Measurements from ENCODE around the gene MSI2.

MSI2 gene

DNA sequence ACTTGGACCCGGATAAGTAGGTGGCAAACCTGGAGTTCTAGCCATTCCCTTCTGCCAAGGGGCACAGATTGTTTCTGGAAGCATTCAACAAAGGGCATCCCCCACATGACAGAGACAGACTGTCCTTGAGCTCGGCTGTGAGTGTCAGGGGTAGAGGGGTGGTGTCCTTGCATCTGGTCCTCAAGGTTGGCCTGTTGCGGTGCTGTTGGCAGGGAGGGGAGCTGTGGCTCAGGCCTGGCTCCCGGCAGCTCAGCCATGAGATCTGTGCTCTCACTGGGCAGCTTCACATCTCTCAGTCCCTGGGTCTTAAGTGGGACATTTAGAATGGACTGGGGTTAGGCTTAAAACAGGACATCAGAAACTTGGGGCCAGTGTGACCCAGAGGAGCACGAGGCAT lies 468.4 kb downstream of the MSI2 start:
- no peak for DNase-seq (ENCODE audit: low read depth in 1 of 2, low spot score in 1 of 2)

DNA sequence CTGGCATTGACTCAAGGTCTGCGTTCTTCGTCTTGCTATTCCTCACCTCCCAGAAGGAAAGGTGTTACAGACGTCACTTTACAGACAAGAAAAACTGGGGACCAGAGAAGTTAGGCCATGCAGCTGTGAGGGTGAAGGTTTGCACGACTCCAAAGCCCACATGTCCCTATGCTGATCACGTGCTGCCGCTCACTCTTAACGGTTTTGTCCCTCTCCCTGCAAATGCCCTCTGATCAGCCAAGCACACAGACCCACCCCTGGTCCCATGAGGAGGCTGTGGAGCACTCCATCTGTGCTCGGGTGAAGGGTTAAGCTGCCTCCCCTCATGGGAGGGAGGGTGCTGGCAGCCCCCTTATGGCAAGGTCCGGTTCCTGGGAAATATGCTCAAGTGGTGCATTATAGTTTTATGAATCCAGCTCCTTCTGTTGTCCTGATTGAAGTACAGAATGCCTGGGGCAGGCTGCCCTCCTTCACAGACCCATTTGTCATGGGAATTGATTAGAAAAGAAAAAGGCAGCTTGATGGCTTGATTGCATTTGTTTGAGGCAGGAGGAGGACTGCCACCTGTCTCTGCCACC lies 470.0 kb downstream of the MSI2 start:
- no peak for DNase-seq (ENCODE audit: low read depth in 1 of 2, low spot score in 1 of 2)

DNA sequence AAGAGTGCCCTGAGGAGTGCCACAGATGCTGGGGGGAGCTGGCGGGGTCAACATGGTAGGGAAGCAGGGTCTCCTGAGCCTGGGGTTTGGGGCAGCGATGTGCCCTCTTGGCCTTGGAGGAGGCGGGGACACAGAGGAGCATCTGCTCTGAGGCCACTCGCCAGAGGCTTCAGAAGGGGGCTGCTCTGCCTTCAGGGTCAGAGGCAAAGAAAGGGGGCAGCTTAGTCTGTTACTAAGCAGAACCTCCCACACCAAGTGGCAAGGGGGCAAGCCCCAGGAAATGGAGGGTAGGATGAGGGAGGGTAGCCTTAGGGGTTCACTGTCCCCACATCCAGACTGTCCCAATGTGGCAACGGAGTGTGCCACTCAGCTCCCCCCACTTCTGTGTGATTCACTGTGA lies 470.5 kb downstream of the MSI2 start:
- DNase-seq (ENCODE audit: low read depth in 1 of 2, low spot score in 1 of 2): no peak

DNA sequence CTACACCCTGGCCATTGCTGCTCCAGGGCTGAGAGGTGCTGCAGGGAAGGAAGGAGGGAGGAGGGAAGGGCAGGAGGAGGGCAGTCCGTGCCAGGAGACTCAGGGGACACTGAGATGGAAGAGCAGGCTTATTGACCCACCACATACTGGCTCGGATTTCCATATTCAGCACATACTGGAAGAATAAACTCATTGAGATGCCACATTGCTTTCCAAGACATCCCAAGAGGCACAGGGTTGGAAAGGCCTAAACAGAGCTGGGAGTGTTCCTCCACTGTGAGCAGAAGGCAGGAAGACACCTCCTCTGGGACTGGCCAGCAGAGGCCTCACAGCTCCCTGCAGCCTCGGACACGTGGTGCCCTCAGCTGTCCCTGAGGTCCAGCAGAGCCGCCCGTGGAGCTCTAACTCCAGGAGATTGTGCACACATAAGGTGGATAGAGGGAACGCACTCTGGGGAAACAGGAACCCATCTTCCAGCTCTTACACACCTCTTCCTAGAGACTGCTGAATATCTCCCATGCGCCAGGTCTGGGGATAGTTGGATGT lies 471.4 kb downstream of the MSI2 start:
- DNase-seq (ENCODE audit: low read depth in 1 of 2, low spot score in 1 of 2): no peak

DNA sequence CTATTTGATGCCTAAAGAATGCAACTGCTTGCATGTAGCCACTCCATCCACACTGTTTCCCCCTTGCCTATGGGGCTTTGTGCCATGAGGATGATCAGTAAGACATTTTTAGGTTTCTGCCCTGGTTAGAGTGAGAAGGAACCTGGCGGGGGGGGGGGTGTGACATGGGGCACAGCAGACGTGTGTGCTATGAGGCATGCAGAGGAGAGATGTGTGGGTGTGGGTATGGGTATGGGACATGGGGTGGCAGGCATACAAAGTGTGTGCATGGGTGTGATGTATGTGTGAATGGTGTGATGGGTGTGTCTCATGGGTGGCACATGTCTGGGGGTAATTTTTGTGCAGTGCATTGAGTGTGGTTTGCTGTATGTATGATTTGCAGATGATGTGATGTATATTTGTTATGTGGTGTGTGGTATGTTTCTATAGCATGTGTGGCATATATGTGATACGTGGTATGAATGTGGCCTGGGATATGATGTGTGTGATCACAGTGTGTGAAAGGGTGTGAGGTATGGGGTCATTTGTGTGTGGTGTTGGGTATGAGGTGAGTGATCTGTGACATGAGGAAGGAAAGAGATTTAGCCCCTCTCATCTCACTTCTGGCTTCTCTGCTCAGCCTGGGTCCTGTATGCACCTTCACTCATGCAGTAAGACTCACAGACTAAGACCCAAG lies 473.8 kb downstream of the MSI2 start:
- DNase-seq (ENCODE audit: low read depth in 1 of 2, low spot score in 1 of 2): no peak

DNA sequence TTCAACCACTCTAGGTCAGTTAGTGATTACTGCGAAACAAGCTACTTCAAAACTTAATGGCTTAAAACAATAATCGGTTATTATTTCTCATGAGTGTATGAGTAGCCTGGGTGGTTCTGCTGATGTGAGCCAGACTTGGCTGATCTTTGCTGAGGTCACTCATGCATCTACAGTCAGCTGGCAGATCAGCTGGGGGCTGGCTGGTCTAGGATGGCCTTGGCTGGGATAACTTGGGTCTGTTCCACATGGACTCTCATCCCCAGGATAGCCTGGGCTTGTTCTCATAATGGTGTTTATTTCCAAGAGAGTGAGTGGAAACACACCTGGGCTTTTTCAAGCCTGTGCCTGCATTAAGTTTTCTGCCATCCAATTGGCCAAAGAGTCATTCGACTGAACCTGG lies 475.7 kb downstream of the MSI2 start:
- no peak for DNase-seq (ENCODE audit: low read depth in 1 of 2, low spot score in 1 of 2)

DNA sequence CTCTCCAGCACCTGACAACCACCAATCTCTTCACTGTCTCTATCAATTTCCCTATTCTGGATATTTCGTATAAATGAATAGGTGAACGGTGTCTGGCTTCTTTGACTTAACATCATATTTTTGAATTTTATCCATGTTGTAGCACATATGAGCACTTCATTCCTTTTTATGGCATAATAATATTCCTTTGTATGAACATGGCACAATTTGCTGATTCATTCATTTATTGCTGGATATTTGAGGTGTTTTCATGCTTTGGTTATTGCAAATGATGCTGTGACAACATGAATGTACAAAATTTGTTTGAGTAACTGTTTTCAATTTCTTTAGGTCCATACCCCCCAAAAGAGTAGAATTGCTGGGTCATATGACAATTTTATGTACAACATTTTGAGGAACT lies 476.8 kb downstream of the MSI2 start:
- no peak for DNase-seq (ENCODE audit: low read depth in 1 of 2, low spot score in 1 of 2)

All from stimulated activated CD4-positive, alpha-beta T cell treated with anti-CD3 and anti-CD28 coated beads, Interleukin-15, amount 100 ng/mL, for 1 hour (primary cell).